Measurements from ENCODE around the gene OR10C1. TPM values are rescaled to one million over a fixed set of nuclear protein-coding genes. Genes with fewer than 3 reads are reported as not detected.

OR10C1 gene
- total RNA-seq, 1 donor from 2014 or later, result not detected

DNA sequence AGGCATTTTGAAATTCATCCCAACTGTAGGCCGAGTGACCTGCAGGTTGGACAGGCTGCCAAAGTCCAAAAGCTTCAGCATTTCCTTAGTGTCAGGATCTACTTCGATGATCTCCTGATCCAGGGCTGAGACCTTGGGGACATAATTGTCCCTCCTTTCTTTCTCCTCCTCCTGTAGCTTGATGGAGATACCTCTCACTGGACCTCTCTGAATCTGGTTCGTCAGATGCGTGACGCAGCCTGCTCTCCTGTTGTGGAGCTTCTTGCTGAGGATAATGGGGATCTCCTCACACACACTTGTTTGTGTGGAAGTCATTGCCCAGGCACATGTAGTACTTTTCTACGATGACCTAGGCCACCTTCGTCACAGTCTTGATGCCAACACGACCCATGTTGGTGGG is 50.2 kb downstream of the OR10C1 start:
- Mint-ChIP-seq H3K27ac (no peak overlapping the region), H3K36me3 (ENCODE audit: insufficient read depth) (no peaks in the 10 kb centered on the region), H3K4me3 (ENCODE audit: low read depth) (no peak overlapping the region), H3K4me1 (ENCODE audit: low read depth) (no peaks in the 10 kb centered on the region), H3K27me3 (peaks cover 7% of the 10 kb centered on the region), H3K9me3 (ENCODE audit: low read depth) (peaks cover 2% of the 10 kb centered on the region)
- DNase-seq (ENCODE audit: low spot score, unreplicated experiment), result no peak
- TF ChIP-seq, protein P1, sequence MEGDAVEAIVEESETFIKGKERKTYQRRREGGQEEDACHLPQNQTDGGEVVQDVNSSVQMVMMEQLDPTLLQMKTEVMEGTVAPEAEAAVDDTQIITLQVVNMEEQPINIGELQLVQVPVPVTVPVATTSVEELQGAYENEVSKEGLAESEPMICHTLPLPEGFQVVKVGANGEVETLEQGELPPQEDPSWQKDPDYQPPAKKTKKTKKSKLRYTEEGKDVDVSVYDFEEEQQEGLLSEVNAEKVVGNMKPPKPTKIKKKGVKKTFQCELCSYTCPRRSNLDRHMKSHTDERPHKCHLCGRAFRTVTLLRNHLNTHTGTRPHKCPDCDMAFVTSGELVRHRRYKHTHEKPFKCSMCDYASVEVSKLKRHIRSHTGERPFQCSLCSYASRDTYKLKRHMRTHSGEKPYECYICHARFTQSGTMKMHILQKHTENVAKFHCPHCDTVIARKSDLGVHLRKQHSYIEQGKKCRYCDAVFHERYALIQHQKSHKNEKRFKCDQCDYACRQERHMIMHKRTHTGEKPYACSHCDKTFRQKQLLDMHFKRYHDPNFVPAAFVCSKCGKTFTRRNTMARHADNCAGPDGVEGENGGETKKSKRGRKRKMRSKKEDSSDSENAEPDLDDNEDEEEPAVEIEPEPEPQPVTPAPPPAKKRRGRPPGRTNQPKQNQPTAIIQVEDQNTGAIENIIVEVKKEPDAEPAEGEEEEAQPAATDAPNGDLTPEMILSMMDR (IDR thresholded peaks at IDR 0.05; ENCODE audit: unreplicated experiment), result no peak

DNA sequence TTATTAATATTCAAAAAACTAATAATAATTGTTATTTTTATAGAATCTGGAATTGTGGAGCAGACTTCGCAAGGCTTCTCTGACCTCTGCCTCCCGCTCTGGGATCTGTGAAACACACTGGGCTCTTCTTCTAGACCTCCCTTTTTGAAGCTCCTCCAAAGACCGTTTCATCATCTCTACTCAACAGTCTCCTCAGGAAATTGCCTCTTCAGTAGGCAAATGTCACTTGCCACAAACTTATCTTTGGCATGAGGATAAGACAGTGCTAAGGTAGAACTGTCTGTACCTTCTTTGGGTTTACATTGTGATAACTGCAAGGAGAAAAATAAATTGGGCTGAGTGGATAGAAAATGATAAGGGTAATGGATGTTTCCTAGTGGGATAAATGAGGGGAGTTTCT is 50.9 kb downstream of the OR10C1 start:
- TF ChIP-seq, protein P1 (IDR thresholded peaks at IDR 0.05; ENCODE audit: unreplicated experiment), result no peak
- no peak overlapping the region for H3K4me3 Mint-ChIP-seq (ENCODE audit: low read depth)
- no peaks in the 10 kb centered on the region for H3K4me1 Mint-ChIP-seq (ENCODE audit: low read depth)
- no peak overlapping the region for H3K27ac Mint-ChIP-seq
- peaks cover 10% of the 10 kb centered on the region for H3K27me3 Mint-ChIP-seq
- no peaks in the 10 kb centered on the region for H3K36me3 Mint-ChIP-seq (ENCODE audit: insufficient read depth)
- DNase-seq (ENCODE audit: low spot score, unreplicated experiment), result no peak
- peaks cover 2% of the 10 kb centered on the region for H3K9me3 Mint-ChIP-seq (ENCODE audit: low read depth)

- no peaks in the 10 kb centered on the region for H3K4me1 Mint-ChIP-seq (ENCODE audit: low read depth)
- peaks cover 2% of the 10 kb centered on the region for H3K9me3 Mint-ChIP-seq (ENCODE audit: low read depth)
- no peaks in the 10 kb centered on the region for H3K36me3 Mint-ChIP-seq (ENCODE audit: insufficient read depth)
- DNase-seq (ENCODE audit: low spot score, unreplicated experiment), result no peak
- H3K4me3 Mint-ChIP-seq (ENCODE audit: low read depth), result no peak overlapping the region
- H3K27me3 Mint-ChIP-seq, result peaks cover 12% of the 10 kb centered on the region
- no peak overlapping the region for H3K27ac Mint-ChIP-seq
- TF ChIP-seq, protein P1 (IDR thresholded peaks at IDR 0.05; ENCODE audit: unreplicated experiment), result no peak
Observed at GRCh38 chr6:29490552-29490951, 51.4 kb downstream of the OR10C1 start.

Other genes starting within 250 kb of the OR10C1 start
- gene OR14J1, start 137.6 kb upstream of the OR10C1 start, total RNA-seq, result not detected in 2 replicates
- gene OR5V1, start 70.4 kb upstream of the OR10C1 start, total RNA-seq, result not detected in 2 replicates
- gene OR12D3, start 64.0 kb upstream of the OR10C1 start, total RNA-seq, result not detected in 2 replicates
- gene OR12D2, start 43.7 kb upstream of the OR10C1 start, total RNA-seq, result not detected in 2 replicates
- not detected in 2 replicates for gene OR12D1, start 24.4 kb upstream of the OR10C1 start, total RNA-seq
- not detected in 2 replicates for gene OR11A1, start 17.8 kb downstream of the OR10C1 start, total RNA-seq
- not detected in 2 replicates for gene OR2H1, start 17.8 kb downstream of the OR10C1 start, total RNA-seq
- not detected in 2 replicates for gene MAS1L, start 48.6 kb downstream of the OR10C1 start, total RNA-seq
- gene UBD, start 120.4 kb downstream of the OR10C1 start, total RNA-seq, result 1.9 and 2.6 TPM in 2 replicates
- not detected in 2 replicates for gene OR2H2, start 145.8 kb downstream of the OR10C1 start, total RNA-seq
- gene GABBR1, start 193.9 kb downstream of the OR10C1 start, total RNA-seq, result 120 and 127 TPM in 2 replicates
- not detected in 2 replicates for gene MOG, start 217.8 kb downstream of the OR10C1 start, total RNA-seq
- 0.14 TPM in 1 of 2 replicates, not detected in the other for gene ZFP57, start 241.8 kb downstream of the OR10C1 start, total RNA-seq